Stimulated activated CD4-positive, alpha-beta T cell treated with anti-CD3 and anti-CD28 coated beads, Interleukin-2, amount 100 ng/mL, for 4 hours (primary cell): ENCODE measurements around the gene NPY4R.
"Not testable (repeated sequence)": the region's sequence is repeated elsewhere in the genome, so short reads cannot be mapped to it uniquely, and the experiment has no call there.

Source experiments
- DNase-seq: peaks from one replicate; pipeline ENCODE4 v3.0.0-alpha.2; 2020; ENCODE audit warnings: low read depth

Gene NPY4R

DNA sequence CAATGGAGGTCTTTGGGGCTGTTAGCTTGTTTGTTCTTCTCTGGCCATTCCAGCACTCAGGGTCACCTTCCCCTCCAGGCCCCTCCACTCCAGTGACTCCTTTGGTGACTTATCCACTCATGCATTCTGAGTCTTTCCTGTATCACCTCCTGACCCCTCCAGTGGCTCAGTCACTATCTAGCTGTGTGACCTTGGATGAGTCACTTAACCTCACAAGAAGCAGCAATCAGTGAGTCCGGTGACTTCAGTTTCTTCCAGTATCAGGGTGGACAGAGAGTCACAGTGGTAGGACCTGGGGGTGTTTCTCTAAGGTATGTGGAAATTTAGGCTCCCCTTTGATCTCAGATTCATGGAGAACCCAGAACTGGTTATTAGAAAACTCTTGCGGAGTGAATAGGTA is 9.8 kb downstream of the NPY4R start:
- not testable (repeated sequence) for DNase-seq

DNA sequence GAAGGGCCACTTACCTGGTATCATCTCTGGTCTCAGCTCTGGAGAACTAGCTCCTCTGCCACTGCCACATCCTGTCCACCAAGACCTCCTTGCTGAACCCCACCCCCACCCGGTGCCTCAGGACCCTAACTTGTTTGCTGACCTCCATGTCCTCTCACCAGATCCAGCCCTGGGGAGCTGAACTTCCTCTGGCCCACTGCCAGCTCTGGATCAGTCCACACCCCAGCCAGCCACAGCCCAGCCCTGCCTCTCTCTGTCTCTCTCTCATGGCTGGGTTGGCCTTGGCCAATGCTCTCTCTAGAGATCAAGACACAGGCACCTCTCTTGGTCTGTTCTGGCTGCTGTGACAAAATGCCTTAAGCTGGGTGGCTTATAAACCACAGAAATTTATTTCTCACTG is 14.4 kb downstream of the NPY4R start:
- not testable (repeated sequence) for DNase-seq

DNA sequence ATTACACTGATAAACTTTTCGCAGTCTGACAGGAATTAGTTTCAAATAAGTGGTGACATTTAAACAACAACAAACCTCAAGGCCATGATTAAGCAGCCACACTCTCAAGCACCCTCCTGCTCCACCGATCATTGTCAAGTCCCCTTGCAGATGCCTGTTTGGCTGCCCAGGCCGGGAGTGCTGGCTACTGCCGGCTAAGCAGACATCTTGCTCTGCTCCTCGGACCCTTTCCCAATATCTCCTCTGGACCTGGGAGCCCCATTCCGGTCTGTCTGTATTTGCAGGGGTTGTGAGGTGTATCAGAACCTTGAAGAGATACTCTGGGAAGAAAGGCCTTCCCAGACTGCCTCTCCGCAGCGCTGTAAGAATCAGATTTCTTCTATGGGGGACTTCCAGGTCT is 14.9 kb downstream of the NPY4R start:
- DNase-seq: not testable (repeated sequence)

DNA sequence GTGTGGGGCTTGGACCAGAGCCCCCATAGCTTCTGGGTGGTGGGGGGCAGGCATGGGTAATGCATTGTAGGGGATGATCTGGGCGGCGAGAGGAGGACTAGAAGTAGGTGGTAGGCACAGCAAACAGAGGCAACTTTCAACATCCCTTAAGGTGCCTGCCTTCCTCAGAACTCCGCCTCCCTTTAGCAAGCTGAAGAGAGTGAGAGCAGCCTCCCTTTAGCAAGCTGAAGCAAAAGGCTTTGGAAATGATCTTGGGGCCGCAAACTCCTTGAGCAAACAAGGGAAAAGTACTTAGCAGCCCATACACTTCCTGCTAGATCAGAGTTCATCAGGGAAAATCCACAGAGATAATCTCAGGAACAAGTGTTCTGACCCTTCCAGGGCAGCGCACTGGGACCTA is 18.3 kb downstream of the NPY4R start:
- not testable (repeated sequence) for DNase-seq

DNA sequence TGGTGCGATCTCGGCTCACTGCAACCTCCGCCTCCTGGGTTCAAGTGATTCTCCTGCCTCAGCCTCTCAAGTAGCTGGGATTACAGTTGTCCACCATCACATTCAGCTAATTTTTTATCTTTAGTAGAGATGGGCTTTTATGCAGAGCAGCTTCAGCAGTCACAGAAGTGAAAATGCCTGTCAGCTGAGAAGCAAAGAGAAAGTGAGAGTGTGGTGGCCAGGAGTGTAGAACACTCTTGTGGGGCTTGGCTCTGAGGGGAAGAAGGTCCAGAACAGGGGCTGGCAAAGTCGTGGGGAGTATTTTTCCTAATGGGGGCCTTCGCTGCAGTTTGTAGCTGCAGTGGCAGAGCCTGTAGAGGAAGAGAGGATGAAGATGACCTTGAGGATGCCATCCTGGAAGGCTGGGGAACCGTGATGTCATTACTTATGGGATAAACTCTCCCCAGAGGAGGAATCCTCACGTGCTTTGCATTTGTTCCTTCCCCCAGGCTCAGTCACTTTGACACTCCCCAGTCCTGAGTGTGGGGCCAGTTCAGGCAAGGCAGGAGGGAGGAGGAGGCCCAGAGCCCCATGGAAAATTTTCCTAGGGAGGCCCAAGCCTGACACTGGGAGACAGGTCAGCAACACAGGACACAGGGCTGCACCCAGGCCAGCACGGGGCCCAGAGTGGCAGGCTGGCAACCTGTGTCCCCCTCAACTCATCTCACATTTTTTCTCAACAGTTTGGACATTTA is 20.2 kb downstream of the NPY4R start:
- not testable (repeated sequence) for DNase-seq

DNA sequence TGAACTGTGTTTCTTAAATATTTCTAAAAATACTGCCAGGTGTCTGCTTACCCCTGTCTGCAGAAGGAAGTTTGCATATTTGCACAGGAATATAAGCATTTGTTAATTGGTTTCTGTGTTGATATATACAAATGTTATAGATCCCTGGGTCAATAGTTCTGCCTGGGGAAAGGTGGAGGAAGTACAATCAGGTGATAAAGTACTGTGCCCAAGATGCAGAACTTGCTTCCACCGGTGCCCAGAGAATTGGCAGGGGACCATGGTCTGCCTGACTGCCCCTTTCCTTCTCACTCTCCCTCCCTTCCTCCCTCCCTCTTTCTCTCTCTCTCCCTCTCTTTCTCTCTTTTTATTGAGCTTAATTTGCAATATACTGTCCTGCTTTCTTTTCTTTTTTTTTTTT is 22.3 kb downstream of the NPY4R start:
- DNase-seq: not testable (repeated sequence)

DNA sequence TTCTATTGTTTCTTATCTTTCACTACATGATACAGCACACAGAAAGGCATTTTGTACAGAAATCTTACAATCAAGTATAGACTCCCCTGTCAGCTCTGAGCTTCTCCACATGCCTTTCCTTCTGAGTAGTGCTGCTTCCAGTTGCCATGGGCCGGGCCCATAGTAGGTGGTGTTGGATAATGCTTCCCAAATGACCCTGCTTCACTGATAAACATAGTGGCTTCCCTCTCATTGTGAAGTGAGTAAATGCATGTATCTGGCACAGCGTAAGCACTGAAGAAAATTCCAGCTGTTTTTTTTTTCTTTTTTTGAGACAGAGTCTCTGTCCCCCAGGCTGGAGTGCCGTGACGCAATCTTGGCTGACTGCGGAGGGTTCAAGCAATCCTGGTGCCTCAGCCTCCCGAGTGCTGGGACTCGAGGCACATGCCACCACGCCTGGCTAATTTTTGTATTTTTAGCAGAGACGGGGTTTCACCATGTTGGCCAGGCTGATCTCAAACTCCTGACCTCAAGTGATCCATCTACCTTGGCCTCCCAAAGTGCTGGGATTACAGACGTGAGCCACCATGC is 23.0 kb downstream of the NPY4R start:
- not testable (repeated sequence) for DNase-seq

DNA sequence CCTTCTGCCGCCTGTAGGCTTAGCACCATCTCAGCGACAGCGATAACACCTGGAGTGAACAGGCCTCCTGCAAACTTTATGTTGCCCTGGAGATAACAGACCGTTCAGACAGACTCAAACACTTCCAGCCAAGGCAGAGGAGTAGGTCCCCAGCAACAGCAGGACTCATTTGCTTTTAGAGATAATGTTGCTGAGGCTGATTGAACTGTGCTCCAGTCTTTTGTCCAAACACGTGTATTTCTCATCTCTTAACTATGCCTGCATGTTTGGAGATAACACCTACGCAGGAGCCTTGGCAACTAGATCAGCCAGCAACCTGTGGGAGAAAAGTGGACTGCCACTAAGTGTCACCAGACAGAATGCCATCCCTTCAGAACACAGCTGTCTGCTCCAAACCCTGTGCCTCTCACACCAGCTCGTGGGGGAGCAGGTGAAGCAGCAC is 23.9 kb downstream of the NPY4R start:
- not testable (repeated sequence) for DNase-seq

DNA sequence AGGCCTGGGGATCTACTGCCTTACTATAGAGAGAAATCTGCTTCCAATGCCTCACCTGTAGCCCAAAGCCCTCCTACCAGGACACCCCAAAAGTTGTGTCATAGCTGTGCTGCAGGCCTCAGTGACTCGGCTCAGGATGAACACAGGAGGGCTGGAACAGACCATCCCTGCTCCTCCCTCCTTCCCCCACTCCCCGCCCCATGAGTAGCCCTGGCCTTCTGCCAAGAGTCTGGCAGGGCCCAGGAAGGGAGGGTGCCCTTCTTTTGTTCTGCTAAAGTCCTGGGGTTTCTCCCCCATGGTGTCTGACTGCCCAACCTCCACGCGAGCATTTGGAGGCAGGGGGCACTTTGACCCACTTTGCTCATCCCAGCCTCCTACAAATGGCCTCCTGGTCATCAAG is 24.8 kb downstream of the NPY4R start:
- not testable (repeated sequence) for DNase-seq

DNA sequence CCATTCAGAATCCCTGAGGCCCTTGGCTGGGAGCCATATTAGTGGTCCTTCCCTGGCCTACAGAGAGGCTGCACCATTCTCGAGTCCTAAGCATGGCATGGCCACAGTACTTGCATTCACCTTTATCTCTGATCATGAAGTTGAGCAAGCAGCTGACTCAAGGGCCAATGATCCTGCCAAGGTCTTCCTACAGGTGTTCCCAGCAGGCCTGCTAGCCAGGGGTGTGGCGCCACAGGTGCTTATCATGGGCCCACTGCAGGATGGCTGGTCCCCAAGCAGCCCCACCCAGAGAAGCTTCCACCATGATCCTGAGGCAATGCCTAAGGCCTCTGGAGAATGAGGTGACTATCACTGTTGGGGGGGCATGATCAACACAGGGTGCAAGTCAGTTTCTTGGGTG is 42.2 kb downstream of the NPY4R start:
- not testable (repeated sequence) for DNase-seq

DNA sequence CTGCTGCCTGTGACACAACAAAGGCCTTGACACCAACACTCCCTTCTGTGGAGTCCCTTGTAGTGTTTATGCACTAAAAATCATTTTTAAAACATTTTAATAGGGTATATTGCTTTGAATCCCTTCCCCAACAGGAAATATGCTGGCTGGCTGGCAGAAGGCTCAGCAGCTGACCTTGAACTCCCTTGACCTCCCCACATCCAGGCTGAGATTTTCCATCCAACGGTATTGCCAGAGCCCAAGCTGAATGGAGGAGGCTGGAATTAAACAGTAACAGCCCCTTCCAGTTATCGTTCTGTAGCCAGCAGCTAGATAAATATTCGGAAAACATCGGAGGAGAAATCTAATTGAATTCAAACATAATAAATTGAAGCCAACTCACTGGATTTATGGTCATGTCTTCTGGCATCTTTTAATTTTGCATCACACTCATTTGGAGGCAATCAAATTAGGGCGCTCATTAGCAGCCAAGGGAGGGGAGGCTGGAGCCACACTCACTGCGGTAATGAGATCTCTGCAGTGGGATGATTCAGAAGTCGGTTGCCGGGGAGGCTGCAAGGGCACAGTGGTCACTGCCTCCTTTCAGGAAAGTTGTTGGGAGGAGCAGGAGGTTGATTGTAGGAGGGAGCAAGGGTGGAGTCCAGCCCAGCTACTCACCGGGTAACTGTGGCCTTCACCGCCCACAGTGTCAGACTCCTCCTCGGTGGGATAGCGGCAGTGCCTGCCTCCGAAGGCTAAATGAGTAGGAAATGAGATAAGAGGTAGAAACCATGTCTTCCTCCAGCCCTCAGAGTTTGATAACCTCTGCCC is 46.0 kb downstream of the NPY4R start:
- not testable (repeated sequence) for DNase-seq

DNA sequence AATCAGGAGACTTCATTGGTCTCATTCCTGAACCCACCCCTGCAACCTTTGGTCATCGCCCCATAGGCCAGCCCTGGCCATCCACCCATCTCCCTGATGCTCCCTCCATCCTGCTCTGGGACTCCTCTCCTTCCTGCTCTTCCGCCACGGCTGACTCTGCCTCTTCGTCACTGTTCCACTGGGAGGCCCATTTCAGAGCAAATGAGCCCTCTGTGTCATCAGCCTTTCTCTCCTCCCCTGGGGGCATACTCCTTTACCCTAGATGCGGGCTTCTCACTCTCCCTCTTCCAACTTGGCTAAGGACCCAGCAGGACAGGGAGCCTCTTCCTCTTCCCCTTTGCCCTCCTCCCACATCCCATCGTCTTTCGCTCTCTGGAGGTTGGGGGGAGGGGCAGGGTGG is 47.5 kb downstream of the NPY4R start:
- DNase-seq: not testable (repeated sequence)

DNA sequence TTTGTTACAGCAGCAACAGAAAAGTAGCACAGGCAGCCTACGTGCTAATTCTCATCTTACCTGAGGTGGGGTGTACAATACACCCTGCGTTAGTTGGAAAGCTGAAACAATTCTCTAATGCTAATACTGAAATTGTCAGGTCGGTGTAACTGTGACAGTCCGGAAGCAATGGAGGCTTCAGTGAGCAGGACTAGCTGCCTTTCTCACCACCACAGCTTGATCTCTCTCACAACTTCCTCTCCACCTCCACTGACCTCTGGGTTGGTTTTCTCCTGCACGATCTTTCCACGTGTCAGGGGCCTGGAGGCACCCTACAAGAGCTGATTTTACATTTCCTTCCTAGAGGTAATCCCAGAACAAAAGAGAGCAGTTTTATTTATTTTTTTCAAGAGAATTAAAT is 50.5 kb downstream of the NPY4R start:
- DNase-seq: not testable (repeated sequence)

DNA sequence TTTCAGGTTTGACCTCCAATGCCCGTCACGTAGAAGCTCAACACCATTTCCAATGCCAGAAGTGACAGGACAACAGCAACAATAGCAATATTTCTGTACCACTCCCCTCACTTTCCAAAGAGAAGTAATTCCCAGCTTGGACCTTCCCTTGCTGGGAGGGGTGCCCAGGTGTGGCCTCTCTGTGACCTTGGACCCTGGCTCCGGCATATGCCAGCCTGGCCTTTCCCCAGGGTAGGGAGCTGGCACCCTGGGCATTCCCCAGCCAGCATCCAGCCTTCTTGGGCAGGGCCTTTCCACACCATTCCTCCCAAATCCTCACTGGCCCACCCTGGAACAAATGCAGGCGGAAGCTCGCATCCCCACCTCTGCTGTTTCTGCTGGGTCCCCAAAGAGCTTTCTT is 53.1 kb downstream of the NPY4R start:
- not testable (repeated sequence) for DNase-seq

DNA sequence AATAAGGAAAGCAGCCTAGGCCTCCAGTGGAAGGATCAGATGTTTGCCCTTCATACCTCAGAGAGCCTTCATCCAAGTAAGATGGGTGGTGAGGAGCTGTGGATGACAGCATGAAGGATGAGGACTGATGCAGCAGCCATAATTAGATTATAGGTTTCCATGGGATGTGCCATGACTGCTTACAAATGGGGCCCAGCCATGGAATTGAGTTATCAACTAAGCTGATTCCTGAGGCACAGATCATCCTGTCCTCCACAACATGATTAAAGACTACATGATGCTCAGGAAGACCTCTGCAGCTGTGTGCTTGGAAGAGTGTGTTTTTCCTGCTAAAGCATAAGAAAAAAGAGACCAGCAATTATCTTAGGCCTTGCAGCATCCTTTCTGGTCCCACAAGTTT is 54.6 kb downstream of the NPY4R start:
- DNase-seq: not testable (repeated sequence)
